Panc1 (cell line): ENCODE results near the gene SCART1. TPM values are rescaled to one million over a fixed set of nuclear protein-coding genes. Genes with fewer than 3 reads are reported as not detected.
"Not testable (repeated sequence)": the region's sequence is repeated elsewhere in the genome, so short reads cannot be mapped to it uniquely, and the experiment has no call there.

Experiments used
- ATAC-seq: fragments of 200-7000 bp; cut with Tn5 transposase; 2 replicates; pipeline ENCODE4 v1.9.1; 2020; ENCODE audit warnings: mild to moderate bottlenecking, moderate library complexity
- BruUV-seq: library from RNA; stranded (reverse); fragments of 400-500 nt; replicated peaks from 2 replicates; lab custom pipeline; 2021; lab: Mats Ljungman, UMichigan
- CTCF ChIA-PET: fragments of 300-600 bp; sonication (Branson Sonifier 250); formaldehyde crosslinking; loops from one replicate; lab custom pipeline; 2022; ENCODE audit warnings: antibody characterized with exemption; lab: Charles Lee
- POLR2A ChIA-PET: fragments of 300-600 bp; sonication (Branson Sonifier 250); formaldehyde crosslinking; loops from one replicate; lab custom pipeline; 2022; ENCODE audit warnings: antibody characterized with exemption; lab: Charles Lee
- DNase-seq: peaks from one replicate; pipeline ENCODE4 v3.0.0-alpha.2; 2010; ENCODE audit warnings: low read depth, low spot score
- H3K27ac ChIP-seq: 2 replicates; pipeline ENCODE4 v1.5.1; 2011; ENCODE audit warnings: mild to moderate bottlenecking, low read length, inconsistent platforms
- H3K27me3 ChIP-seq: fragments of 200-500 bp; sonication (Bioruptor generic); 2 replicates; pipeline ENCODE4 v1.6.0; 2014; ENCODE audit warnings: low read length, inconsistent platforms; ENCODE audit not compliant: control insufficient read depth, insufficient read depth
- H3K36me3 ChIP-seq: fragments of 200-500 bp; sonication (Bioruptor generic); 2 replicates; pipeline ENCODE4 v1.5.1; 2014; ENCODE audit warnings: inconsistent platforms, mild to moderate bottlenecking, low read length, moderate library complexity; ENCODE audit not compliant: control insufficient read depth, insufficient read depth
- H3K4me1 ChIP-seq: 2 replicates; pipeline ENCODE4 v1.5.1; 2011; ENCODE audit warnings: inconsistent platforms, mild to moderate bottlenecking, low read length, moderate library complexity; ENCODE audit not compliant: control insufficient read depth, insufficient read depth
- H3K4me3 ChIP-seq, 2 experiments: 2 replicates each; pipeline ENCODE4 v1.5.1; 2011 to 2012; ENCODE audit warnings: low read depth in 2 of 2, low read length in 2 of 2, mild to moderate bottlenecking in 2 of 2, inconsistent platforms in 1 of 2, moderate library complexity in 1 of 2
- H3K9me3 ChIP-seq: fragments of 200-500 bp; sonication (Bioruptor generic); 2 replicates; pipeline ENCODE4 v1.5.1; 2014; ENCODE audit warnings: low read depth, mild to moderate bottlenecking, inconsistent platforms, low read length, moderate library complexity; ENCODE audit not compliant: control insufficient read depth, insufficient read depth
- POLR2AphosphoS5 ChIP-seq: IDR thresholded peaks from 2 replicates; pipeline ENCODE4 v1.6.1; 2012; ENCODE audit warnings: mild to moderate bottlenecking, low read depth, low read length, moderate library complexity
- SIN3A ChIP-seq: IDR thresholded peaks from 2 replicates; pipeline ENCODE4 v1.6.1; 2012; ENCODE audit warnings: low read depth, mild to moderate bottlenecking, low read length, moderate library complexity, borderline replicate concordance; ENCODE audit not compliant: insufficient read depth
- TCF7L2 ChIP-seq: IDR thresholded peaks from 2 replicates; pipeline ENCODE4 v1.6.1; 2011; ENCODE audit warnings: mild to moderate bottlenecking, low read depth, low read length, inconsistent platforms
- in situ Hi-C: cut with HindIII; loops from 2 replicates; pipeline ENCODE4 v1.10.0; 2016; ENCODE audit warnings: low sequenced_read_pairs, low pct_unique_long_range_greater_than_20kb
- intact Hi-C: fragments of 100-400 bp; cut with micrococcal nuclease; formaldehyde crosslinking; loops from one replicate; pipeline ENCODE4 v1.10.0; 2022; ENCODE audit not compliant: unreplicated experiment
- total RNA-seq: library from RNA; stranded (reverse); gene quantifications from one replicate; pipeline ENCODE4 v1.2.1, GENCODE V29; 2021; ENCODE audit not compliant: unreplicated experiment
- TF ChIP-seq, protein P1 (sequence below): fragments of 450-650 bp; IDR thresholded peaks from 2 replicates; pipeline ENCODE4 v1.5.1; 2017; ENCODE audit warnings: mild to moderate bottlenecking
- TF ChIP-seq, protein P2 (sequence below), 2 experiments: IDR thresholded peaks; 2 replicates each; pipeline ENCODE4 v1.6.1; 2011 to 2012; ENCODE audit warnings: low read depth in 2 of 2, control low read depth in 1 of 2, low read length in 1 of 2, mild to moderate bottlenecking in 1 of 2, moderate library complexity in 1 of 2; ENCODE audit not compliant: insufficient read depth in 1 of 2

The SCART1 gene
- total RNA-seq, 1 experiment from 2014 or later = 0.57 TPM

- ATAC-seq (peak; percentile 6; the same call in 1 of the 2 replicates), DNase-seq (no peak)
- Histone ChIP-seq H3K27ac (no peak overlapping the region), H3K9me3 (no peaks in the 10 kb centered on the region), H3K27me3 (no peaks in the 10 kb centered on the region), H3K4me3 (no peak overlapping the region), H3K4me1 (no peaks in the 10 kb centered on the region), H3K36me3 (no peaks in the 10 kb centered on the region)
- in situ Hi-C loops (no loop called here), intact Hi-C loops (loop anchor here (5.0 kb wide), 1 partner anchor 78 kb away; no protein-coding TSS in a partner anchor)
- TF ChIP-seq, protein P1, sequence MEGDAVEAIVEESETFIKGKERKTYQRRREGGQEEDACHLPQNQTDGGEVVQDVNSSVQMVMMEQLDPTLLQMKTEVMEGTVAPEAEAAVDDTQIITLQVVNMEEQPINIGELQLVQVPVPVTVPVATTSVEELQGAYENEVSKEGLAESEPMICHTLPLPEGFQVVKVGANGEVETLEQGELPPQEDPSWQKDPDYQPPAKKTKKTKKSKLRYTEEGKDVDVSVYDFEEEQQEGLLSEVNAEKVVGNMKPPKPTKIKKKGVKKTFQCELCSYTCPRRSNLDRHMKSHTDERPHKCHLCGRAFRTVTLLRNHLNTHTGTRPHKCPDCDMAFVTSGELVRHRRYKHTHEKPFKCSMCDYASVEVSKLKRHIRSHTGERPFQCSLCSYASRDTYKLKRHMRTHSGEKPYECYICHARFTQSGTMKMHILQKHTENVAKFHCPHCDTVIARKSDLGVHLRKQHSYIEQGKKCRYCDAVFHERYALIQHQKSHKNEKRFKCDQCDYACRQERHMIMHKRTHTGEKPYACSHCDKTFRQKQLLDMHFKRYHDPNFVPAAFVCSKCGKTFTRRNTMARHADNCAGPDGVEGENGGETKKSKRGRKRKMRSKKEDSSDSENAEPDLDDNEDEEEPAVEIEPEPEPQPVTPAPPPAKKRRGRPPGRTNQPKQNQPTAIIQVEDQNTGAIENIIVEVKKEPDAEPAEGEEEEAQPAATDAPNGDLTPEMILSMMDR = no peak
- TF ChIP-seq, protein P2, sequence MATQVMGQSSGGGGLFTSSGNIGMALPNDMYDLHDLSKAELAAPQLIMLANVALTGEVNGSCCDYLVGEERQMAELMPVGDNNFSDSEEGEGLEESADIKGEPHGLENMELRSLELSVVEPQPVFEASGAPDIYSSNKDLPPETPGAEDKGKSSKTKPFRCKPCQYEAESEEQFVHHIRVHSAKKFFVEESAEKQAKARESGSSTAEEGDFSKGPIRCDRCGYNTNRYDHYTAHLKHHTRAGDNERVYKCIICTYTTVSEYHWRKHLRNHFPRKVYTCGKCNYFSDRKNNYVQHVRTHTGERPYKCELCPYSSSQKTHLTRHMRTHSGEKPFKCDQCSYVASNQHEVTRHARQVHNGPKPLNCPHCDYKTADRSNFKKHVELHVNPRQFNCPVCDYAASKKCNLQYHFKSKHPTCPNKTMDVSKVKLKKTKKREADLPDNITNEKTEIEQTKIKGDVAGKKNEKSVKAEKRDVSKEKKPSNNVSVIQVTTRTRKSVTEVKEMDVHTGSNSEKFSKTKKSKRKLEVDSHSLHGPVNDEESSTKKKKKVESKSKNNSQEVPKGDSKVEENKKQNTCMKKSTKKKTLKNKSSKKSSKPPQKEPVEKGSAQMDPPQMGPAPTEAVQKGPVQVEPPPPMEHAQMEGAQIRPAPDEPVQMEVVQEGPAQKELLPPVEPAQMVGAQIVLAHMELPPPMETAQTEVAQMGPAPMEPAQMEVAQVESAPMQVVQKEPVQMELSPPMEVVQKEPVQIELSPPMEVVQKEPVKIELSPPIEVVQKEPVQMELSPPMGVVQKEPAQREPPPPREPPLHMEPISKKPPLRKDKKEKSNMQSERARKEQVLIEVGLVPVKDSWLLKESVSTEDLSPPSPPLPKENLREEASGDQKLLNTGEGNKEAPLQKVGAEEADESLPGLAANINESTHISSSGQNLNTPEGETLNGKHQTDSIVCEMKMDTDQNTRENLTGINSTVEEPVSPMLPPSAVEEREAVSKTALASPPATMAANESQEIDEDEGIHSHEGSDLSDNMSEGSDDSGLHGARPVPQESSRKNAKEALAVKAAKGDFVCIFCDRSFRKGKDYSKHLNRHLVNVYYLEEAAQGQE (IDR thresholded peaks at IDR 0.05; ENCODE audit: insufficient read depth in 1 of 2, low read depth in 2 of 2, low read length in 1 of 2) = no peak
- BruUV-seq = no TSS peak
- ChIA-PET POLR2A (no interaction called here), CTCF (interaction anchor here (0.6 to 1.2 kb wide), 3 partner anchors 80 to 176 kb away, joined by 4 to 5 read pairs (median 4); no protein-coding TSS in a partner anchor)
These were observed 14.0 kb upstream of the SCART1 start for GRCh38 chr10:133439517-133440461.

- BruUV-seq = no TSS peak
- H3K27ac ChIP-seq = no peak overlapping the region
- ATAC-seq = no peak
- H3K36me3 ChIP-seq = no peaks in the 10 kb centered on the region
- H3K27me3 ChIP-seq = no peaks in the 10 kb centered on the region
- in situ Hi-C loops = no loop called here
- no peaks in the 10 kb centered on the region for H3K4me1 ChIP-seq
- no peak for TF ChIP-seq POLR2AphosphoS5
- TF ChIP-seq, protein P2 (IDR thresholded peaks at IDR 0.05; ENCODE audit: insufficient read depth in 1 of 2, low read depth in 2 of 2, low read length in 1 of 2) = no peak
- no peak for TF ChIP-seq TCF7L2
- TF ChIP-seq SIN3A = no peak
- TF ChIP-seq, protein P1 = no peak
- intact Hi-C loops = no loop called here
- ChIA-PET POLR2A (no interaction called here), CTCF (no interaction called here)
- DNase-seq = no peak
- no peaks in the 10 kb centered on the region for H3K9me3 ChIP-seq
- H3K4me3 ChIP-seq = no peak overlapping the region
These were observed 13.0 kb upstream of the SCART1 start for GRCh38 chr10:133440633-133441285.

DNA sequence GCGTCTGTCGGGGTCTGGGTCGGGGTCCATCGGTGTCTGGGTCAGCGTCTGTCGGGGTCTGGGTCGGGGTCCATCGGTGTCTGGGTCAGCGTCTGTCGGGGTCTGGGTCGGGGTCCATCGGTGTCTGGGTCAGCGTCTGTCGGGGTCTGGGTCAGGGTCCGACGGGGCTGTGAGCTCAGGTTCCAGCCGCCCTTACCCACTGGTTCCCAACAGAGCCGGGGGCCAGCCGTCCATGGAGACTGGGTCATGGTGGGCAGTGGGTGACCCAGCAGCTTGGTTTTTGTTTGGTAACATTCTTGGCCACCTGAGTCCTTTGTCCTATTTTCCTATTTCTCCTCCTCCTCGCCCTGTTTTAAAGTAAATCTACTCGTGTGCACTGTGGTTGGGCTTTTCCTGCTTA is 12.4 kb upstream of the SCART1 start:
- CTCF ChIA-PET, H3K4me3 ChIP-seq, H3K9me3 ChIP-seq, DNase-seq, BruUV-seq, intact Hi-C loops, H3K27me3 ChIP-seq, H3K27ac ChIP-seq, in situ Hi-C loops, POLR2A ChIA-PET, H3K36me3 ChIP-seq, H3K4me1 ChIP-seq, ATAC-seq: not testable (repeated sequence)
